Ishikawa (cell line): Measurements from ENCODE around the gene ARSA.

Experiments
- CEBPB ChIP-seq: IDR thresholded peaks from 2 replicates; pipeline ENCODE4 v1.6.1; 2012
- EGR1 ChIP-seq: IDR thresholded peaks from 2 replicates; pipeline ENCODE4 v1.6.1; 2012
- EP300 ChIP-seq: IDR thresholded peaks from 2 replicates; pipeline ENCODE4 v1.6.1; 2012; ENCODE audit warnings: borderline replicate concordance
- RAD21 ChIP-seq: IDR thresholded peaks from 2 replicates; pipeline ENCODE4 v1.6.1; 2012; ENCODE audit warnings: low read depth
- YY1 ChIP-seq: IDR thresholded peaks from 2 replicates; pipeline ENCODE4 v1.6.1; 2012; ENCODE audit warnings: low read depth
- ZBTB7A ChIP-seq: IDR thresholded peaks from 2 replicates; pipeline ENCODE4 v1.6.1; 2012; ENCODE audit warnings: low read depth

DNA sequence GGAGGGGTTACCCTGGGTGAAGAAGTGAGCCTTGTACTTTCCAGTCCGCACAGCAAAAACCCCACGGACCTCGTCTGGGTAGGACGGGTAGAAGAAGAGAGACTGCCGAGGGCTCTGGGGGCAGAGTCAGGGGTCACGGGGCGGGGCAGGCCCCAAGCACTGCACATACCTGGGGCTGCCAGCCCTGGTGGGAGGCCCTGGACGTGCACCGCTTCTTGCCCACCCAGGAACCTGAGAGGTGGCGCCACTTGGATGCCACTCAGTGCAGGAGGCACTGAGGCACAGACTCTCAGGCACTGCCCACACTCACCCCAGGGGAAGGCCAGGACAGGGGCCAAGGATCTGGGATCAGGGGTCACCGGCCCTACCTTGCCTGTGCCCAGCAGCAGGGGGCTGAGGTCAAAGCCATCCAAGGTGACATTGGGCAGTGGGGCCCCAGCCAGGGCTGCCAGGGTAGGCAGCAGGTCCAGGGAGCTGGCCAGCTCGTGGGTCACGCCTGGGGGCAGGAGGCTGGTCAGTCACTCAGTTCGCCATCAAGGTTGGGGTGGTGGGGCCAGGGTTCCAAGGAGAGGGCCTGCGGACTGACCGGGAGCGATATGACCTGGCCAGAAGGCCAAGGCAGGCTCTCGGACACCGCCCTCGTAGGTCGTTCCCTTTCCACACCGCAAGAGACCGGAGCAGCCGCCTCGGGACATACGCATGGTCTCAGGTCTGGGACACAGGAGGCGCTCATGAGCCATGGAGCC is 2.2 kb downstream of the ARSA start:
- TF ChIP-seq ZBTB7A: no peak
- TF ChIP-seq YY1: no peak
- no peak for TF ChIP-seq EGR1
- peak; percentile 29 for TF ChIP-seq RAD21
- TF ChIP-seq EP300: no peak
- TF ChIP-seq CEBPB: no peak
